ENCODE results near the gene CELF3. TPM values are rescaled to one million over a fixed set of nuclear protein-coding genes. Genes with fewer than 3 reads are reported as not detected.

The CELF3 gene
- total and polyA plus RNA-seq, 2 of the 4 experiments (the other 2 are of a cell fraction), result not detected

- TF ChIP-seq NFE2L2 (IDR thresholded peaks at IDR 0.05; ENCODE audit: low read depth, low read length), result no peak
Measured at GRCh38 chr1:151728151-151729054, 11.8 kb upstream of the CELF3 start (continued).

- Histone ChIP-seq H3K36me3 (ENCODE audit: control insufficient read depth, insufficient read depth, low read length) (no peaks in the 10 kb centered on the region), H3K18ac (ENCODE audit: low read depth, low read length) (no peak overlapping the region), H3K23ac (ENCODE audit: low read depth, low read length) (no peak overlapping the region), H3K4me1 (ENCODE audit: control insufficient read depth, insufficient read depth, low read length) (peaks cover 4% of the 10 kb centered on the region; the same call in 1 of the 2 replicates), H4K8ac (ENCODE audit: low read depth in 2 of 2, low read length in 2 of 2) (no peak overlapping the region), H3K79me1 (ENCODE audit: low read depth in 1 of 2, low read length in 2 of 2) (no peaks in the 10 kb centered on the region), H2BK120ac (ENCODE audit: low read depth, low read length) (no peak overlapping the region), H3K9me1 (ENCODE audit: insufficient read depth, low read length) (no peaks in the 10 kb centered on the region), H3K27me3 (ENCODE audit: control insufficient read depth, insufficient read depth, low read length) (peaks cover 52% of the 10 kb centered on the region), H3K9ac (ENCODE audit: low read depth, low read length) (no peak overlapping the region), H4K5ac (ENCODE audit: low read depth, low read length) (no peak overlapping the region), H2BK15ac (ENCODE audit: low read depth, low read length) (no peak overlapping the region), H4K20me1 (ENCODE audit: insufficient read depth, low read length) (no peaks in the 10 kb centered on the region), H2AK9ac (replicated peaks; ENCODE audit: low read depth, low read length, poor library complexity) (no peak overlapping the region), H3K14ac (replicated peaks; ENCODE audit: low read depth, low read length) (no peak overlapping the region), H3K4me2 (ENCODE audit: low read depth, low read length) (no peak overlapping the region), H2BK20ac (ENCODE audit: low read depth, low read length) (no peak overlapping the region), H3K56ac (ENCODE audit: extremely low read depth, insufficient read depth, low read length) (no peak overlapping the region), H2AFZ (replicated peaks; ENCODE audit: low read length, poor library complexity) (no peak overlapping the region), H3K4ac (ENCODE audit: low read depth, low read length) (no peak overlapping the region), H3K9me3 (ENCODE audit: control insufficient read depth, insufficient read depth, low read length) (no peaks in the 10 kb centered on the region), H3K4me3 (ENCODE audit: insufficient read depth, low read depth, low read length) (no peak overlapping the region), H2BK5ac (ENCODE audit: low read depth, low read length, poor library complexity, severe bottlenecking) (no peak overlapping the region), H2AK5ac (ENCODE audit: low read depth, low read length) (no peak overlapping the region), H3K27ac (ENCODE audit: insufficient read depth, low read length) (no peak overlapping the region), H4K91ac (ENCODE audit: insufficient read depth, low read depth, low read length) (no peak overlapping the region)
- POLR2A ChIA-PET (ENCODE audit: unreplicated experiment), result no interaction called here
- dilution Hi-C loops (cut with HindIII; ENCODE audit: low sequenced_read_pairs, unreplicated experiment) (no loop called here), in situ Hi-C loops (cut with MboI; ENCODE audit: low sequenced_read_pairs) (no loop called here), intact Hi-C loops (cut with micrococcal nuclease) (no loop called here)
- DNase-seq, result no peak
- CTCF ChIA-PET, result interaction anchor here (0.7 to 0.9 kb wide), 2 partner anchors 11 to 31 kb away, joined by 3 to 4 read pairs; no protein-coding TSS in a partner anchor
- no CpG with 5 or more reads among the region's 3 CpGs for WGBS, 2 experiments (ENCODE audit: extremely low coverage in 2 of 2, insufficient read length in 1 of 2)
- no peak for ATAC-seq (ENCODE audit: low read depth)
- BruUV-seq (replicated peaks), result no TSS peak
- TF ChIP-seq CEBPB (IDR thresholded peaks at IDR 0.05; ENCODE audit: low read depth, low read length) (no peak), NFE2L2 (IDR thresholded peaks at IDR 0.05; ENCODE audit: low read depth, low read length) (no peak), CTCF (conservative IDR thresholded peaks at IDR 0.05; ENCODE audit: low read depth, low read length) (no peak), MXI1 (IDR thresholded peaks at IDR 0.05; ENCODE audit: borderline replicate concordance, low read depth, low read length) (no peak), POLR2A (IDR thresholded peaks at IDR 0.05; ENCODE audit: low read depth, low read length) (no peak), MAZ (IDR thresholded peaks at IDR 0.05; ENCODE audit: borderline replicate concordance, low read depth, low read length) (no peak), BHLHE40 (IDR thresholded peaks at IDR 0.05; ENCODE audit: low read depth, low read length) (no peak), RCOR1 (IDR thresholded peaks at IDR 0.05; ENCODE audit: insufficient replicate concordance, low read length) (no peak), FOS (IDR thresholded peaks at IDR 0.05; ENCODE audit: low read depth, low read length) (no peak), CHD1 (IDR thresholded peaks at IDR 0.05; ENCODE audit: low read depth, low read length) (no peak), MAFK (IDR thresholded peaks at IDR 0.05; ENCODE audit: low read depth, low read length) (no peak), ELK1 (IDR thresholded peaks at IDR 0.05; ENCODE audit: borderline replicate concordance, low read depth, low read length) (no peak), SMC3 (IDR thresholded peaks at IDR 0.05; ENCODE audit: low read depth, low read length) (no peak)
Measured at GRCh38 chr1:151723726-151724370, 7.2 kb upstream of the CELF3 start.
